WTC11 (cell line): ENCODE results near the gene METTL5. TPM values are rescaled to one million over a fixed set of nuclear protein-coding genes. Genes with fewer than 3 reads are reported as not detected.

Experiments used
- ATAC-seq: fragments of 200-7000 bp; cut with Tn5 transposase; 2 replicates; pipeline ENCODE4 v1.10.0; 2021; ENCODE audit warnings: mild to moderate bottlenecking, moderate library complexity
- Bru-seq: library from RNA; stranded (reverse); fragments of 400-500 nt; gene quantifications from one replicate; lab custom pipeline; 2021; lab: Mats Ljungman, UMichigan
- CTCF ChIA-PET: fragments of 300-600 bp; sonication (Branson Sonifier 250); formaldehyde crosslinking; loops from one replicate; lab custom pipeline; 2021; ENCODE audit warnings: antibody characterized with exemption; lab: Charles Lee
- POLR2A ChIA-PET: fragments of 350-600 bp; sonication (Branson Sonifier 250); formaldehyde crosslinking; loops from one replicate; lab custom pipeline; 2021; ENCODE audit warnings: antibody characterized with exemption; lab: Charles Lee
- DNase-seq: peaks from one replicate; pipeline ENCODE4 v3.0.0; 2021; ENCODE audit warnings: low spot score
- H3K27ac Mint-ChIP-seq: 2 replicates; pipeline ENCODE4 v1.8.0; 2021; ENCODE audit warnings: mixed read lengths
- H3K27me3 Mint-ChIP-seq: 2 replicates; pipeline ENCODE4 v1.8.0; 2021; ENCODE audit warnings: low read depth, mild to moderate bottlenecking, moderate library complexity, mixed read lengths
- H3K36me3 Mint-ChIP-seq: 2 replicates; pipeline ENCODE4 v1.8.0; 2021; ENCODE audit warnings: mixed read lengths
- H3K4me1 Mint-ChIP-seq: 2 replicates; pipeline ENCODE4 v1.8.0; 2022; ENCODE audit warnings: mixed read lengths
- H3K4me3 Mint-ChIP-seq: 2 replicates; pipeline ENCODE4 v1.8.0; 2021; ENCODE audit warnings: mild to moderate bottlenecking, moderate library complexity, mixed read lengths
- H3K9me3 Mint-ChIP-seq: 2 replicates; pipeline ENCODE4 v1.8.0; 2021; ENCODE audit warnings: mixed read lengths
- AR ChIP-seq: fragments of 250-450 bp; sonication (Bioruptor Pico); IDR thresholded peaks from 2 replicates; pipeline ENCODE4 v1.9.0; 2021; ENCODE audit warnings: mild to moderate bottlenecking
- CTCF ChIP-seq: fragments of 200-600 bp; IDR thresholded peaks from 2 replicates; pipeline ENCODE4 v1.8.0; 2022; ENCODE audit warnings: antibody characterized with exemption
- E2F1 ChIP-seq: sonication (generic); formaldehyde crosslinking; IDR thresholded peaks from 2 replicates; pipeline ENCODE4 v1.8.0; 2022; ENCODE audit warnings: mild to moderate bottlenecking, missing genetic modification reagents
- E2F5 ChIP-seq: sonication (generic); formaldehyde crosslinking; IDR thresholded peaks from 2 replicates; pipeline ENCODE4 v1.8.1; 2022; ENCODE audit warnings: mild to moderate bottlenecking, moderate library complexity, missing genetic modification reagents
- GABPB1 ChIP-seq: sonication (generic); formaldehyde crosslinking; IDR thresholded peaks from 2 replicates; pipeline ENCODE4 v1.8.1; 2023; ENCODE audit warnings: mild to moderate bottlenecking, missing genetic modification reagents
- IRF1 ChIP-seq: sonication (generic); formaldehyde crosslinking; IDR thresholded peaks from 2 replicates; pipeline ENCODE4 v1.8.0; 2023; ENCODE audit warnings: missing genetic modification reagents
- MAX ChIP-seq: sonication (generic); formaldehyde crosslinking; IDR thresholded peaks from 2 replicates; pipeline ENCODE4 v1.8.0; 2022; ENCODE audit warnings: mild to moderate bottlenecking, missing genetic modification reagents
- MLX ChIP-seq: sonication (generic); formaldehyde crosslinking; IDR thresholded peaks from 2 replicates; pipeline ENCODE4 v1.8.1; 2023; ENCODE audit warnings: mild to moderate bottlenecking, missing genetic modification reagents, moderate library complexity
- RORB ChIP-seq: fragments of 250-450 bp; sonication (Bioruptor Pico); IDR thresholded peaks from 2 replicates; pipeline ENCODE4 v1.9.0; 2021; ENCODE audit warnings: mild to moderate bottlenecking
- SMAD4 ChIP-seq: sonication (generic); formaldehyde crosslinking; IDR thresholded peaks from 2 replicates; pipeline ENCODE4 v1.8.0; 2022; ENCODE audit warnings: mild to moderate bottlenecking, missing genetic modification reagents
- SOX15 ChIP-seq: fragments of 250-450 bp; sonication (Bioruptor Pico); IDR thresholded peaks from 2 replicates; pipeline ENCODE4 v1.9.0; 2021; ENCODE audit warnings: mild to moderate bottlenecking
- SP1 ChIP-seq: sonication (generic); formaldehyde crosslinking; conservative IDR thresholded peaks from 2 replicates; pipeline ENCODE4 v1.8.1; 2022; ENCODE audit warnings: missing genetic modification reagents
- STAT6 ChIP-seq: sonication (generic); formaldehyde crosslinking; conservative IDR thresholded peaks from 2 replicates; pipeline ENCODE4 v1.8.1; 2023; ENCODE audit warnings: mild to moderate bottlenecking, low read depth, missing genetic modification reagents, moderate library complexity
- USF2 ChIP-seq: sonication (generic); formaldehyde crosslinking; IDR thresholded peaks from 2 replicates; pipeline ENCODE4 v1.8.1; 2023; ENCODE audit warnings: mild to moderate bottlenecking, missing genetic modification reagents, moderate library complexity
- ZBTB21 ChIP-seq: sonication (generic); formaldehyde crosslinking; IDR thresholded peaks from 2 replicates; pipeline ENCODE4 v1.8.1; 2023; ENCODE audit warnings: mild to moderate bottlenecking, missing genetic modification reagents, borderline replicate concordance
- ZNF232 ChIP-seq: sonication (generic); formaldehyde crosslinking; IDR thresholded peaks from 2 replicates; pipeline ENCODE4 v1.8.0; 2022; ENCODE audit warnings: mild to moderate bottlenecking, missing genetic modification reagents
- ZNF671 ChIP-seq: fragments of 250-450 bp; sonication (Bioruptor Pico); IDR thresholded peaks from 2 replicates; pipeline ENCODE4 v1.8.0; 2021; ENCODE audit warnings: mild to moderate bottlenecking
- long read RNA-seq, 3 experiments: library from RNA in 1 of 3; library from capped mRNA in 1 of 3; library from polyadenylated mRNA in 1 of 3; unstranded in 2 of 3; stranded (forward) in 1 of 3; transcript quantifications; one replicate each; pipeline ENCODE4 v2.0.0, GENCODE V29; 2021
- total RNA-seq: library from RNA; stranded (reverse); gene quantifications from 3 replicates; pipeline ENCODE4 v1.2.3, GENCODE V29; 2021

METTL5 gene
- total RNA-seq: 89.9 to 90.9 TPM (median 90.4 TPM) in 3 replicates
- Bru-seq, nascent RNA: percentile 87 among the genes with signal in this experiment
- long read RNA-seq, experiment 1, transcript METTL5-201 (7 exons, 1,010 nt): minor isoform, 19 of 162 reads
- long read RNA-seq, experiment 1, transcript METTL5-203 (8 exons, 800 nt): minor isoform, 33 of 162 reads
- long read RNA-seq, experiment 1, transcript METTL5-206 (8 exons, 880 nt): major isoform, 91 of 162 reads
- long read RNA-seq, experiment 1, partial matches to known transcripts: 8 of 162 reads
- long read RNA-seq, experiment 1, other reads (novel, unspliced or antisense): 9 of 162 reads
- long read RNA-seq, experiment 2, transcript METTL5-206 (8 exons, 880 nt): major isoform, 70 of 159 reads
- long read RNA-seq, experiment 2, transcript METTL5-201 (7 exons, 1,010 nt): minor isoform, 35 of 159 reads
- long read RNA-seq, experiment 2, transcript METTL5-203 (8 exons, 800 nt): minor isoform, 17 of 159 reads
- long read RNA-seq, experiment 2, partial matches to known transcripts: 14 of 159 reads
- long read RNA-seq, experiment 2, other reads (novel, unspliced or antisense): 23 of 159 reads
- long read RNA-seq, experiment 3, transcript METTL5-206 (8 exons, 880 nt): major isoform, 184 of 274 reads
- long read RNA-seq, experiment 3, transcript METTL5-203 (8 exons, 800 nt): minor isoform, 33 of 274 reads
- long read RNA-seq, experiment 3, transcript METTL5-201 (7 exons, 1,010 nt): minor isoform, 28 of 274 reads
- long read RNA-seq, experiment 3, partial matches to known transcripts: 8 of 274 reads
- long read RNA-seq, experiment 3, other reads (novel, unspliced or antisense): 17 of 274 reads

- Mint-ChIP-seq H3K4me1 (peaks cover 31% of the 10 kb centered on the region), H3K27ac (peak within 1 kb of the TSS; percentile 87), H3K36me3 (peaks cover 9% of the 10 kb centered on the region), H3K9me3 (no peaks in the 10 kb centered on the region), H3K4me3 (peak within 1 kb of the TSS; percentile 90), H3K27me3 (peaks cover 9% of the 10 kb centered on the region)
- POLR2A ChIA-PET: interaction anchor here (0.6 kb wide), 1 partner anchor 80 kb away, joined by 3 read pairs; no protein-coding TSS in a partner anchor
- CTCF ChIA-PET: interaction anchor here (0.6 to 2.2 kb wide), 15 partner anchors 9 to 182 kb away, joined by 3 to 17 read pairs (median 3); partner anchors contain the start of gene KLHL23
- peak; percentile 89 for DNase-seq
- ATAC-seq: peak; percentile 73
- TF ChIP-seq SMAD4 (0 out of 2 replicates have a peak, but pooled peaks have one; percentile 13), CTCF (peak; percentile 78), USF2 (CRISPR knock-in tag) (no peak), MAX (peak; percentile 94), ZNF232 (CRISPR knock-in tag) (peak; percentile 89), SOX15 (CRISPR knock-in tag) (no peak), IRF1 (CRISPR knock-in tag) (no peak), STAT6 (no peak), GABPB1 (CRISPR knock-in tag) (peak; percentile 88), SP1 (CRISPR knock-in tag) (peak; percentile 83), E2F1 (CRISPR knock-in tag) (0 out of 2 replicates have a peak, but pooled peaks have one; percentile 81), ZNF671 (CRISPR knock-in tag) (no peak), MLX (no peak), ZBTB21 (CRISPR knock-in tag) (no peak), RORB (CRISPR knock-in tag) (no peak), AR (CRISPR knock-in tag) (no peak), E2F5 (CRISPR knock-in tag) (peak; percentile 61; the same call in 1 of the 2 replicates)
Observed at GRCh38 chr2:169824373-169825333, at the start of gene METTL5. Gene METTL5 (minus strand): TSS chr2:169824905. CDS start chr2:169824597, 308 bp downstream.
